Suppressor macrophage (primary cell): ENCODE results near the gene SLC12A5.
"Not testable (repeated sequence)": the region's sequence is repeated elsewhere in the genome, so short reads cannot be mapped to it uniquely, and the experiment has no call there.

ENCODE experiments used
- DNase-seq, 4 experiments: peaks; one replicate each; pipeline ENCODE4 v3.0.0-alpha.2; 2020 to 2022

The SLC12A5 gene

DNA sequence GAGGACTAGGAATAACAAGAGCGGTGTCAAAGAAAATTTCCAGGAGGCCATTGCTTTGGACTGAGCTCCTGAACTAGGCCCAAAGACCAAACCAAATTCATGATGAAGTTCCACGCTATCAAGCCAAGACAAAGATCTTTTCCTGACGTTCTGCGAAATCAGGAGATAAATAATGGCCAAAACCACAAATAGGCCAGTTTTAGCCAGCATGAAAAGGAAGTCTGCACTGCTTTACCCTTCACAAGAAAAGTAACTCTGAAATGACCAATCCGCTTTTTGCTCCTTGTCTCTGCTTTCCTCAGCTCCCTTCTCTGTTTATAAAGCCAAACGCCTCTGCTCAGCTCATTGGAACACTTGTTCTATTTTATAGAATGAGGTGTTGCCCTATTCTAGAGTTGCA is 54.1 kb downstream of the SLC12A5 start:
- DNase-seq: no peak

DNA sequence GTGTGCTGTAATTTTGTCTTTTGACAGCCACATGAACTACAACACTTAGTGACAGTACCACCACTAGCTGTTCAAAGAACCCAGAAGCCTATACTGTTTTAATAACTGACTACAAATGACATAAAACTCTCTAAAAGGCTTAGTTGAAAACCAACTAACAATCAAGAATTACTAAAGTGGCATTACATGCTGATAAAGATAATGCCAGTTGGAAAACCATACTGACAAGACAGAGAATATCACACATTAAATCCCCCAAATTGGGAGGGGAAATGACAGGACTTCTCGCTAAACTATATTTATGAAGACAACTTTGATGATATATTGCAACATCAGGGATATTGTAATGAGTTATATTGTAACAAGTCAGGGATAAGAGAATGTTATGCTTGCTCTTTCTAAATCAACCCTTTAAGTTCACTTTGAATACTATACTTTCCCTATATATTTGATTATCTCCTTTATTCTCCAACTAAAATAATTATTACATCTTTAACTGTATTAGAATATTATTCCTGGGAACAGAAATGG is 54.6 kb downstream of the SLC12A5 start:
- DNase-seq: no peak

- DNase-seq: no peak
These were observed 55.8 kb downstream of the SLC12A5 start for GRCh38 chr20:46084805-46085178.

- no peak for DNase-seq
These were observed 56.3 kb downstream of the SLC12A5 start for GRCh38 chr20:46085179-46085851.

DNA sequence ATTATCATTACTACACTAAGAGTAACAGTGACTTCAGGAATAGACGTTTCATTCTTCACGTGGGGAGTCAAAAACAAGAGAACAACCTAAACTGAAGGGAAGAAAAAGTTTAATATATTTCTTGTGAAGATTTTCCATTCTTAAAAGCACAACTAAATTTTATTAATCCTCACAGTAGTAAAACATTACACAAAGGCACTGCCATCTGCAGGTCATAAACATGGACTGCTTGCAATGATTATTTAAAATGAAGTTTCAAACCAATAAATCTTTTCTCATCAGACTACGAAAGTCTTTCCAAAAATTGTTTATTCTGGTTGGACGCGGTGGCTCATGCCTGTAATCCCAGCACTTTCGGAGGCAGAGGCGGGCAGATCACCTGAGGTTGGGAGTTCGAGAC is 58.1 kb downstream of the SLC12A5 start:
- peak in 2 of 4 experiments; percentile 30 to 33 for DNase-seq

DNA sequence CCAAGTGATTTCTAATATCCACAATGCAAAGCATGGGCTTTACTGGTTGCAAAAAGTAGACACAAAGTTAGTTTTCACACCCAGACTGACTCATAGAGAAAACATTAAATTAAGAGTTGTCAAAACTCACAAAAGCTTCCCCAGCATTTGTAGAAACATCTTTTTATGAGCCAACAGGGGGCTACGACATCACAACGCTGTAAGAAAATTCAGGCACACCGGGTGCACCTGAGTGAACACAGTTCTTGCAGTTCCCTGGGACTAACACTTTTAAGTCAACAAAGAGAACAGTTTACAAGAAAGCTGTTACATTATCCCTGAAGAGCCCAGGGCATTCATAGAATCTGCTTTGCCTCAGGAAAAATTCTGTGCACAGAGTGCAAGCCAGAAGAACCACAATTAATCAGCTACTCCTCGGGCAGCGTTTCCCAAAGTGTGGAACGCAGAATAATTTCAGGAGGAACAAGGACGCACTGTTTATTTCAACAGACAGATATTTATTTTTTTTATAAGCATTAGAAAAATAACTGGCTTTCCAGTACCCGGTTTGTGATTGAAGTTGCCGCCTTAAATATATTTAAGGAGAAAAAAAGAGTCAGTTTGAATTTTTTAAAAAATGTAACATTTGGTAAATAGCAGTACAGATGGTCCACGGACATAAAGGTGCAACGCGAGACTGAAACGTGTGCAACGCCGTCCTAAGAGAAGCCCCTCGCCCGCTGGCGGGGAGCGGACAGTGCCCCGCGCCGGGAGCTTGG is 59.6 kb downstream of the SLC12A5 start:
- no peak for DNase-seq

DNA sequence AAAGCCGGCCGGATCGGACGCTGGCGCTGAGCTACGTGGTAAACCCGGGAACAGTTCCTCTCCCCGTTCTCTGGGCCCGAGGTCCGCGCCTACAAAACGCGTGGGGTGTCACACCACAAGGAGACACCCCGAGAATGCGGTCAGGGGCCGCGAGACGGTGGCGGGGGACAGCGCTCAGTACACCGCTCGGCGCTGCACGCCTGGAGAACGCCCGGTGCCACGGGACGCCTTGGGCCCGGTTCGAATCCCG is 60.1 kb downstream of the SLC12A5 start:
- peak; percentile 70 to 86 (median 78) for DNase-seq

DNA sequence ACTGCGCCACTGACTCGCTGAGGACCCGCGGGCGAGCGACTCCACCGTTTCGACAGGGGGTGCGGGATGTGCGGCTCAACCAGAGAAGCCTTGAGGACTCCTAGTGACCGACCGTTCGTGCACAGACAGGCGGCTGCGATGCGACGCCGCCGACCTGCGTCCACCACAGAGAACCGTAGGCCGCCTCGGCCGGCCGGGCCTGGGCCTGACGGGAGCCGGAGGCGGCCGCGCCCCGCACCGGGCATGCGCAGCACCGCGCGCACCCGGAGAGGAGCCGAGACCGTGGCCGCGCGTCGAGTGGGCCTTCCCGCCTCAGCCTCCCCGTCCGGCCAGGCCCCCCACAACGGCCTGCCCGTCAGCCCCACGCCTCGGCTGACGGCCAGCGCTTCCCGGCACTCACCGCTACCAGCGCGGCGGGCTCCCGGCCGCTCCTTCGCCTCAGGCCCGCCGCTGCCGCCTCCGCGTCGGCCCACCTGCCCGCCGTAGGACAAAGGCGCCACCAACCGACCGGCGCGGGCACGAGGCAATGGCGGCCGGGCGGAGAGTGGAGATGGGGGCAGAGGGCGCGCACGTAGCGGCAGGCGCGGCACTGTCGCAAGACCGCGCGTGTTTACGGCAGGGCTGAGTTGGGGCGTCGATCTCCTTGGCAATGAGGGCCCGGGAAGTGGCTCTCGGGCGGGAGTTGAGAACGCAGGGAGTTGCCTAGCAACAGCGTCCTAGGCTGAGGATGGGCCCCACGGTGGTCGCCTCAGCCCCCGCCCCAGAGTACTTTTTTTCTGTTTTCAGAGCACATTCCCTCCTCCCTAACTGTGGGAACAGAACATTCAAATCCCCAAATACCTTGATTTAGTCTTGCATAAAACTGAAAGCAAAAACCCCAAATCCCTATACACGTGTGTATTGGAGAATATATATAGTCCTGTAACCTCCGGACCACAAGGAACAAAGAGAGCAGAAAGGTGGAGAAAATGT is 60.7 kb downstream of the SLC12A5 start, which contains the start of gene NCOA5:
Gene NCOA5, minus strand, starts transcription at position 546 of the 972 bp plus-strand sequence. CDS start 10,538 bp downstream, outside the sequence.
- peak; percentile 96 to 98 (median 98) for DNase-seq

DNA sequence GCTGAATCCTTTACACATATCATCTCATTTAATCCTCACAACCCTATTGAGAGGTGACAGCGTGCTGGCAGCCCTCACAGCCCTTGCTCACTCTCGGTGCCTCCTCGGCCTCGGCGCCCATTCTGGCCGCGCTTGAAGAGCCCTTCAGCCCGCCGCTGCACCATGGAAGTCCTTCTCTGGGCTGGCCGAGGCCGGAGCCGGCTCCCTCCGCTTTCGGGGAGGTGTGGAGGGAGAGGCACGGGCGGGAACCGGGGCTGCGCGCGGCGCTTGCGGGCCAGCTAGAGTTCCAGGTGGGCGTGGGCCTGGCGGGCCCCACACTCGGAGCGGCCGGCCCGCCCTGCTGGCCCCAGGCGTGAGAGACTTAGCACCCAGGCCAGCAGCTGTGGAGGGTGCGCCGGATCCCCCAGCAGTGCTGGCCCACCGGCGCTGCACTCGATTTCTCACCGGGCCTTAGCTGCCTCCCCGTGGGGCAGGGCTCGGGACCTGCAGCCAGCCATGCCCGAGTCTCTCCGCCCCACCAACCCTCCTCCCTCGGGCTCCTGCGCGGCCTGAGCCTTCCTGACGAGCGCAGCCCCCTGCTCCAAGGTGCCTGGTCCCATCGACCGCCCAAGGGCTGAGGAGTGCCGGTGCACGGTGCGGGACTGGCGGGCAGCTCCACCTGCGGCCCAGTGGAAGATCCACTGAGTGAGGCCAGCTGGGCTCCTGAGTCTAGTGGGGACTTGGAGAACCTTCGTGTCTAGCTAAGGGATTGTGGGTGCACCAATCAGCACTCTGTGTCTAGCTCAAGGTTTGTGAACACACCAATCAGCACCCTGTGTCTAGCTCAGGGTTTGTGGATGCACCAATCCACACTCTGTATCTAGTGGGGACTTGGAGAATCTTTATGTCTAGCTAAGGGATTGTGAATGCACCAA is 62.9 kb downstream of the SLC12A5 start:
- not testable (repeated sequence) for DNase-seq

DNA sequence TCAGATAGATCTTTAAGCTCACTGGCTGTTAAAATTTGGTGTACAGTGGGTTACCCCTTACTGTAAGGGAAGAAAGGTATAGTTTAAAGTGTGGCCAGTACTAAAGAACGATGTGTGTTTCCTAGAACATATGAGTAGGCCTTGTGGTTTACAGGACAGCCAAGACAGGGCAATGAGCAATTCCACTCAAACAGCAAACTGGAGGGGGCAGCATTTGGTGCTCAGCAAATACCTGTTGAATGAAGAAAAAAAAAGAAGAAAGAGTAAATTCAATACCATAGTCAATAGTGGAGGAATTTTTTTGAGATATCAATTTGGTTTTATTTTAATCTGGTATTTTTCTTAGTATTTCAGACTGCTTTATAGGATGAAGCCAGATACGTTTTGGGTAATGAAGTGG is 64.5 kb downstream of the SLC12A5 start:
- no peak for DNase-seq

DNA sequence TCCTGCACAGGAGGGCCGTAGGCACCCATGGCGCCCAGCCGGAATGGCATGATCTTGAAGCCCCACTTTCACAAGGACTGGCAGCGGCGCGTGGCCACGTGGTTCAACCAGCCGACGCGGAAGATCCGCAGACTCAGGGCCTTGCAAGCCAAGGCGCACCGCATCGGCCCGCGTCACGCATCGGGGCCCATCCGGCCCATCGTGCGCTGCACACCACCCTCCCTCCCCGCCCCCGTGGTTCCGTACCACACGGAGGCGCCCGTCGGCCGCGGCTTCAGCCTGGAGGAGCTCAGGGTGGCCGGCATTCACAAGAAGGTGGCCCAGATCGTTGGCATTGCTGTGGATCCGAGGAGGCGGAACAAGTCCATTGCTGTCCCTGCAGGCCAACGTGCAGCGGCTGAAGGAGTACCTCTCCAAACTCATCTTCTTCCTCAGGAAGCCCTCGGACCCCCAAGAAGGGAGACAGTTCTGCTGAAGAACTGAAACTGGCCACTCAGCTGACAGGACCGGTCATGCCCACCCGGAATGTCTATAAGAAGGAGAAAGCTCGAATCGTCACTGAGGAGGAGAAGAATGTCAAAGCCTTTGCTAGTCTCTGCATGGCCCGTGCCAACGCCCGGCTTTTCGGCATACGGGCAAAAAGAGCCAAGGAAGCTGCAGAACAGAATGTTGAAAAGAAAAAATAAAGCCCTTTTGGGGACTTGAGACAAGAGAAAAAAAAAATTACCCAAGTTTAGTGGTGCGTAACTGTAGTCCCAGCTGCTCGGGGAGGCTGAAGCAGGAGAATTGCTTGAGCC is 70.7 kb downstream of the SLC12A5 start:
- peak; percentile 28 to 70 (median 46) for DNase-seq

- not testable (repeated sequence) for DNase-seq
These were observed 71.4 kb downstream of the SLC12A5 start for GRCh38 chr20:46100444-46100843.

DNA sequence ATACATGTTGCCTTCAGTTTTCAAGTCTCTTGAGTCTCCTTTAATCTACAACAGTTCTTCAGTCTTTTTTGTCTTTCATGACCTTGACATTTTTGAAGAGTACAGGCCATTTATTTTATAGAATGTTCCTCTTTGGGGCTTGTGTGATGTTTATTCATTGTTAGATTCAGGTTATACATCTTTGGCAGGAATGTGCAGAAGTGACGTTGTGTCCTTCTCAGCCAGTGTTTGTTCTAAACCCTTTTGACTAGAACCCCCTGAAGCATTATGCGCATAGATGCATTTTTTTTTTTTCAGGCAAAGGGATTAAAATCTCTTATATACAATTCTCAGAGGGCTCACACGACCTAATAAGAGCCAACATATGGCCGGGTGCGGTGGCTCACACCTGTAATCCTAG is 72.0 kb downstream of the SLC12A5 start:
- no peak for DNase-seq

DNA sequence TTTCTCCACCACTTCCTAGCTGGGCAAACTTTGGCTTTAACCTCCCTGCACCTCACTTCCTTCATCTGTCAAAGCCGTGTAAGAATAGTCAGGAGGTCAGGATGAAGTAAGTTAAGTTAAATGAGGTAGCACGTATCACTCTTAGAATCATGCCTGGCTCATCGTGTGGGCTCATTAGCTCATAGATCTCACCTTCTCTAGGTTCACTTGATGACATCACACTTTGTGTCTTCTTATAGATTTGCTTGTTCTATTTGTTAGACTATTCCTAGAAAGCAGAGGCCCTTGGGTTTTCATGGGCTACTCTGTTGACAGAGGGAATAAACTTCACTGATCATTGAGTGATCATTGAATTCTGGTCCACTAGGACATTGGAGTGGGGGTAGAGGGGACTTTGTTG is 72.9 kb downstream of the SLC12A5 start:
- no peak for DNase-seq

- no peak for DNase-seq
These were observed 73.9 kb downstream of the SLC12A5 start for GRCh38 chr20:46102940-46103339.

- DNase-seq: no peak
These were observed 75.2 kb downstream of the SLC12A5 start for GRCh38 chr20:46104262-46104661.

- no peak for DNase-seq
These were observed 78.0 kb downstream of the SLC12A5 start for GRCh38 chr20:46107061-46107460.

- peak; percentile 36 to 64 (median 50) for DNase-seq
These were observed 79.4 kb downstream of the SLC12A5 start for GRCh38 chr20:46108435-46108841.

DNA sequence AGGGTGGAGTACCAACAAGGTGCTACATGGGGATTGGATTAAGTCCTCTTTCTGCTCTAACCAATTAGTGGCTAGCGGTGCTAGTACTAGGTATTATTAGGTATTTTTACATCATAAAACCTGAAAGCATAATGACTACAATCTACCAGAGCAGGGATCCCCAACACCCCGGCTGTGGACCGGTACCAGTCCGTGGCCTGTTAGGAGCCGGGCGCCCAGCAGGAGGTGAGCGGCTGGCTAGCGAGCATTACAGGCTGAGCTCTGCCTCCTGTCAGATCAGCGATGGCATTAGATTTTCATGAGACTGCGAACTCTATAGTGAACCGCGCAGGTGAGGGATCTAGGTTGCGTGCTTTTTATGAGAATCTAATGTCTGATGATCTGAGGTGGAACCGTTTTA is 80.0 kb downstream of the SLC12A5 start:
- DNase-seq: no peak
